DMS114 treated with DMSO at 0.1 percent for 48 hours (cell line): ENCODE data around the gene CLNS1A.
"Not testable (repeated sequence)": the region's sequence is repeated elsewhere in the genome, so short reads cannot be mapped to it uniquely, and the experiment has no call there.

ENCODE experiments used
- DNase-seq: peaks from one replicate; lab custom pipeline; 2025; ENCODE audit not compliant: unreplicated experiment; lab: John Stamatoyannopoulos, UW

The CLNS1A gene, protein sequence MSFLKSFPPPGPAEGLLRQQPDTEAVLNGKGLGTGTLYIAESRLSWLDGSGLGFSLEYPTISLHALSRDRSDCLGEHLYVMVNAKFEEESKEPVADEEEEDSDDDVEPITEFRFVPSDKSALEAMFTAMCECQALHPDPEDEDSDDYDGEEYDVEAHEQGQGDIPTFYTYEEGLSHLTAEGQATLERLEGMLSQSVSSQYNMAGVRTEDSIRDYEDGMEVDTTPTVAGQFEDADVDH

DNA sequence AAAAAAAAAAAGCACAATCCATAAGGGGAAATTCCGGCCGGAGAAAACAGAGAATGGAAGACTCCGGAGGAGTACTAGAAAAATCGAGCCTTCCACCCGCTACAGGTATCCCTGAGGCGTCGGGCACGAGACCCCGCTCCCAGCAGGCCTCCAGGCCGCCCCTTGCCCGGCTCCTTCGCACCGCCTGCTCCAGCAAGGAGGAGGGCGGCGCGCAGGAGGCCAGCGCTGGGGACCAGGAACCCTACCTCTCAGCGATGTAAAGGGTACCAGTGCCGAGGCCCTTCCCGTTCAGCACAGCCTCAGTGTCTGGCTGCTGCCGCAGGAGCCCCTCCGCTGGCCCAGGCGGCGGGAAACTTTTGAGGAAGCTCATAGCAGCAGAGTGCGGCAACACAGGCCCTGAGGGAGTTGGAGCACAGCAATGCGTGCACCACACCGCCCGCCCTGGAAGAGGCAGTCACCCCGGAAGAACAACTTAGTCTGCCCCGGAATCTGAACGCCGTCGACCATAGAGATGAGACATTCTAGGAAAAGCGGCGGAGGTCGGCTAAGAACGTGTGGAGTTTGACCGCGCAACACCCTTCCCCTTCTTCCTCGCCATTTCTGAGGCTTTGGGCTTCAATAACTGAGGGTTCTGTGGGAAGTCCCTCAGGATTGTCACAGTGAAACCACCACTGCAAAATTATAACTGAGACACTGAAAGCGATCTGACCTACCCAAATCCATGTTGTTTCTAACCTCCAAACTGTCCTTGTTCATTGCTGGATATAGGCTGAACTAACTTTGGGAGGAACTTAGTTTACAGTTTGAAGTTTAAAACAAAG lies at the start of gene CLNS1A:
Gene CLNS1A (minus strand): TSS at position 450 of the 821 bp plus-strand sequence. CDS start 80 bp downstream, at position 370.
- DNase-seq: peak; percentile 86

DNA sequence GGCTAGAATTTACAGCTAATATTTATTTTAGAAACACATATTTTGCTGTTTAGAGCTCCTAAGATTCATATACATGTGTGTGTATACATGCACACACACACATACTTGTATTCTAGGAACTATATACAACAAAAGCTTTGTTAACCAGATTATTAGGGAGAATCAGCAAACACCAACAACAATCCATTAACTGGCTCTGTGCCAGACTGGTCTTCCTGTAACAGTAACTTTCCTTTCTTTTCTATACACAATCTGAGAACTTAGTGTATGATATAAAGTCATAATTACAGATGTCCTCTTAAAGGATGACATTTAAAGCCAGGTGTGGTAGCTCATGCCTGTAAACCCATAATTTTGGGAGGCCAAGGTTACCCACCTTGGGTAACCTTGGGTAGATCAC lies 49.5 kb upstream of the CLNS1A start:
- no peak for DNase-seq

DNA sequence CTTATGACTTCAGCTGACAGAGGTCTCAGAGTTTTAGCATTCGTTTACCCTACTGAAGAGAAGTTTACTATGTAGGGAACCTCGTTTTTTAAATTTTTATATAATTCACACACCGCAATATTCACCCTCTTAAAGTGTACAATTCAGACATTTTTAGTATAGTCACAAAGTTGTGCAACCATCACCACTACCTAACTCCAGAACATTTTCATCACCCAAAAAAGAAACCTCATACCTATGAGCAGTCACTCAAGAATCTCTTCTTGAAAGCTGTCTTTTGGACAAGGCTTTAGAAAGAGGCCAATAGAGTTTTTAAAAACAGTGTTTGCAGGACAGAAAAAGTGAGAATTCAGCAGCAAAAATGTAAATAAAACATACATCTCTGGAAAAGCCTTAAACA lies 39.5 kb upstream of the CLNS1A start:
- no peak for DNase-seq

DNA sequence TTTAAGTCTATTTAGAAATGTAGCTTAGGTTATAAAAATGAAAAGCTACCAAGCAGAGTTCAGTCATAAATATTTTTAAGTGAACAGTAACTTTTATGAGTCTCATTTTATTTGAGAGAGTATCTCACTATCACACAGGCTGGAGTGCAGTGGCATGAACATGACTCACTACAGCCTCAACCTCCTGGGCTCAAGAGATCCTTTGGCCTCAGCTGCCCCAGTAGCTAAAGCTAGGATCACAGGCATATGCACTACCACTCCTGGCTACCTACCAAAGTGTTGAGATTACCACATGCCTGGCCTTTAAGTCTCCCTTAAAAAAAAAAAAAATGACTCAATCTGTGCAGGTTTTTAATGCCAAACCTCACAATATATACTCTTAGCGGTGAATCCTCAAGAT lies 34.7 kb upstream of the CLNS1A start:
- DNase-seq: no peak

DNA sequence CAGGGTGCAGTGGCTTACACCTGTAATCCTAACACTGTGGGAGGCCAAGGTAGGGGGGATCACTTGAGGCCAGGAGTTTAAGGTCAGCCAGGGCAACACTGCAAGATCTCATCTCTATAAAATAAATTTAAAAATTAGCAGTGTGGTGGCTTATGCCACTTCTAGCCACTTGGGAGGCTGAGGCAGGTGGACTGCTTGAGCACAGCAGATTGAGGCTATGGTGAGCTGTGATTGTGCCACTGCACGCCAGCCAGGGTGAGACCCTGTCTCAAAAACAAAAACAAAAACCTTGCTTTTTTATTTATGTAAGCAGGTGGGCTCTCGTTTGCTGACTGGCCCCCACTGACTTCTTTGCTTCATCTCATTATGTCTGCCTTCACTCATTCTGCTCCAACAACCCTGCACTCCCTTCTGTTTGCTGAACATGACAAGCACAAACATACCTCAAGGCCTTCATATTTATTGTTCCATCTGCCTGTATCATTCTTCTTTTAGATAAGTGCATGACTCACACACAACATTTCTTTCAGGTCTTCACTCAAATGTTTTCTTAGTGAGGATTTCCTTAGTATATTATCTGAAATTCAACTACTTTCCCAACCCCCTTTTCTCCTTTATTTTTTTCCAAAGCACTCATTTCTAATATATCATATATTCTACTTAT lies 32.4 kb upstream of the CLNS1A start:
- no peak for DNase-seq

DNA sequence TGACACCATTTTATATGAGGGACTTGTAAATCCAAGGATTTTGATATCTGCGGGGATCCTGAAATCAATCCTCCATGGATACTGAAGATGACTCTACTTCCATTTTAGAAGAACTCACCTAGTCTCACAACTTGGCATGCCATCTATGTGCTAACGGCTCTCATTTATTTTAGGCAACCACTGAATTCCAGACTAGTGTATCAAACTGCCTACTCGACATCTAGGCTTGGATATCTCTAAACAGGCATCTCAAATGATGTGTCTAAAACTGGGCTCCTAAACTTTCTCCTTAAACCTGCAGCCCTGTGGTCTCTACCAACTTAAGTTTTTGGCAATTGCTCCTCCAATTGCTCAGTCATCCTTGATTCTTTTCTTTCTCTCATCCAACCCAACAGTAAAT lies 31.2 kb upstream of the CLNS1A start:
- no peak for DNase-seq

DNA sequence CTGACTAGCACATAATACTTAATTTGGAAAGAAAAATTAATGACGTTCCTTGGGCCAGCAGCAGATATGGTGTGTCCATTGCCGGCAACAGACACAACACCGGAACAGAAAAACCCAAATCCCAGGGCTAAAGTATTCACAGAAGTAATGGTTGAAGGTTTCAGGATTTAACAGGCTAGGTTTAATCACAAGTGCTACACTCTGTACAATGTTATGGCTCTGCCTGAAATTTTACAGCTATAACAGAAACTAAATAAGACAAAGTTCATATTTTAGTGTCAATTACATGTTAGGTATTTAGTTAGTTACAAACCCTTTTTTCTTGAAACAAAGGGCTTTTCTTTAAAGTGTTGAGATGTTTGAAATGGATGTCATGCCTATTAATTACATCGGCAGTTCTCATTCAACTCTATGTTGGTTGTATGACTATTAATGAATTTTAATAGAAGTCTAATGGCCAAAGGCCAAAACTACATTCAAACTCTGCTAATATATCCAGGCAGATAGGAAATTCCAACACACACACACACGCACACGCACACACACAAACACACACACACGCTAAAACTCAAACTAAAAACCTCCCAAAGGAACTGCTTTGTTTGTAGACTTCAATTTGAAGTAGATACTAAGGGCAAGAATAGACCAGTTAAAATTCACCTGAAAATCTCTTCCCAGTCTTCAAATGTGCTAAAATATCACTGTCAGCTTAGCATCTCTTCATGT lies 27.8 kb upstream of the CLNS1A start:
- no peak for DNase-seq

DNA sequence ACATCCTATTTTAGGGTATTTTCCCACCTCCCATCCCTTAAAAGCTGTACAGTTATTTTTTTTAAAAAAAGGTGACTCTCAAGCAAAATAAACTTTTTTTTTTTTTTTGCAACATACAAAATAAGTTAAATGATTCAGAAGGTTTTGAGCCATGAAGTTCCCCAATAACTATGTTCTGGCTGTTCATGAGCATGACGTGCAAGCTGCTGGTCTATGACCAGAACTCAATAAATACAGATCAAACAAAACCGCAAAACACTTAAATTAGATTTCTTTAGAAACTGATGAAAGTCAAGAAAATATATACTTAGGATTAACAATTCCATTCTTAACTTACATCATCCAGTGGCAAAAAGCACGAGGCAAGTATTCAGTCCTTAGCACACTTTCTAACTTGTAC lies 24.1 kb upstream of the CLNS1A start:
- DNase-seq: no peak

DNA sequence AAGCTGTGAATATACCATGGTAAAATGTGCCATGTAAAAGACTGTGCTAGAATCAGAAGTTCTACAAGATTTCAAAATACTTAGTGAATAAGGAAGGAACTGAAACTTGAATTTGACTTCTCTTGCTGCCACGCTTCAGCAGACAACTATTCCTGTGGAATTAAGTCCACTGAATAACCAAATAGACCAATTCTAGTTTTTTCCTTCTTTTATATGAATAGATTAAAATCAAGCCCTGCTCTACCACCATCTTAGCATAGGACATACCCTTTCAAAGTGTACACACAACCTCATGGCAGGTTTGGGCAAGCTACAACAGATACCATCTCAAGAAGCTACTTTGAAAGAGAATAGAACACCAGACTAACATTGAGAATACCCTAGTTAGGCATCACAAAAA lies 23.4 kb upstream of the CLNS1A start:
- DNase-seq: no peak

DNA sequence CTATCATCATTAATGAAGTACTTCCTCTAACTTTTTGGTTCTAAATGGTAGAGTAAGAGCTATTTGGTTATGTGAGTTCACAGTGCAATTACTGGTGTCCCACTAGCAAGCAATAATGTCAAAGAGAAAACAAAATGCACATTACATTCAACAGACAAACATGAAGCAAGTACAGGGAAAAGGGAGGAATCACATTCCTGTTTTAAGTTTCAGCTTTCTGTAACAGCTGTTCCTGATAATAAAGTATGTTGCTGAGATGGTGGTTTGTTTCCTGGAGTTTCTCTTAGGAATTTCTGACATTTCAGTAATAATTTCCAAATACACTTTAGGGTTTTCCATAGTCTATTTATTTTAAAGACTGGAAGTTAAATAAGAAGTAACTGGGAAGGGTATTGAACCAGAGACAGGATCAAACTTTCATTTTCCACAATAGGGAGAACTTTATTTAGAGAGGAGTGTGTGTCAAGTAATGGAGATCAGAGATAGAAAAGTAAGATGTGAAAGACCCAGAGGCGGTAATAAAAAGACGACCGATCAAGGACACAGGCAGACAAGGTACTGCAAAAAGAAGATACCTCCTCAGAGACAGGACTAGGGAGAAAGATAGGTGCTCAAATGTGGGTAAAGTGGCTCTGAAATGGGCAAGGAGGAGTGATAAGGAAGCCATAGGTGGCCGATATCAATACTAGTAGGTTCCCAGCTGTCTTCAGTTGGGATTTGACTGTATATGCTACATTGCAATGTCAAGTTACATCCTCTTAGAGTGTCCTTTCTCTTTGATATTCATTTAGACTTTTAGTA lies 20.8 kb upstream of the CLNS1A start:
- DNase-seq: no peak

DNA sequence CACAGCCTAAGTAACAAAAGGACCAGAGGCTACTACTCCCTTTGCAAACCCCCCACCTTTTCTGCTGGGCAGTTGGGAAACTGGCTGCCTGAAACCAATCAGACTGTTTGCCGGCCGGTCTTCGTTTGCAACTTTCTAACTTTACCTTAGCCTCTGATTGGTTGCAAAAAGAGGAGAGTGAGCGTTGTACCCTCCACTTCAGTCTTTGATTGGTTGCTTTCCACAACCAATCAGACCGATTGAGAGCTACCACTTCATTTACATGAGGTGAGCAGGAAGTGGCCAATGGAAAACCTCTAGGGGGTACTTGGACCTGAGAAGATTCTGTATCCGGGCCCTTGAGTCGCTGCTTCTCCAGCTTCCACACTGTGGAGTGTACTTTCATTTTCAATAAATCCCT lies 18.8 kb upstream of the CLNS1A start:
- no peak for DNase-seq

DNA sequence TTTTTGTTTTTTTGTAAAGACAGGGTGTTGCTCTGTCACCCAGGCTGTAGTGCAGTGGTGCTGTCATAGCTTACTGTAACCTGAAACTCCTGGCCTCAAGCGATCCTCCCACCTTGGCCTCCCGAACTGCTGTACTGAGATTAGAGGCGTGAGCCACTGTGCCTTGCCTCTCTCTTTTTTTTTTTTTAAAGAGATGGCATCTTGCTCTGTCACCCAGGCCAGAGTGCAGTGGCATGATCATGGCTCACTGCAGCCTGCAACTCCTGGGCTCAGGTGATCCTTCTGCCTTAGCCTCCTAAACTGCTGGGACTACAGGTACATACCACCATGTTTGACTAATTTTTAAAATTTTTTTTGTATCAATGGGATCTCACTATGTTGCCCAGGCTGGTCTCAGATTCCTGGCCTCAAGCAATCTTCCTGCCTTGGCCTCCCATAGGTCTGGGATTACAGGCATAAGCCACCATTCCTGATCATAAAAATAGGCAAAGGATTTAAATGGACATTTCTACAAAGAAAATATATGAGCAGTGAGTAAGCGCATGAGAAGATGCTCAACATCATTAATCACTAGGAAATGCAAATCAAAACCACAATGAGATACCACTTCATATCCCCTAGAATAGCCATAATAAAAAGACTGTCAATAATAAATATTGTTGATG lies 17.3 kb upstream of the CLNS1A start:
- no peak for DNase-seq

DNA sequence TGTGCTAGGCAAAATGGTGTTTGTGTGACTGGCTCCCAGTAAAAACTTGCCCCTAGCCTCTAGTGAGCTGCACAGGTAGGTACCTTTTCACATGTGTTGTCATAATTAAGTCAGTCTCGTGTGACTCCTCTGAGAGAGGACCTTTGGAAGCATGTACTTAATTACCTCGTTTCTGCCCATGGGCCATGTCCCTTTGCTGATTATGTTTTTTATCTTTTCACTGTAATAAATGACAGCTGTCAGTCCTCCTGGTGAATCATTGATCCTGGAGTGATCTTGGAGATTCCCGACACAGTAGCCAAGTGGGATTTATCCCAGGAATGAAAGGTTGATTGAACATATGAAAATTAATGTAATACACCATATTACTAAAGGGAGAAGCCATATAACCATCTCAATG lies 12.5 kb upstream of the CLNS1A start:
- DNase-seq: no peak

DNA sequence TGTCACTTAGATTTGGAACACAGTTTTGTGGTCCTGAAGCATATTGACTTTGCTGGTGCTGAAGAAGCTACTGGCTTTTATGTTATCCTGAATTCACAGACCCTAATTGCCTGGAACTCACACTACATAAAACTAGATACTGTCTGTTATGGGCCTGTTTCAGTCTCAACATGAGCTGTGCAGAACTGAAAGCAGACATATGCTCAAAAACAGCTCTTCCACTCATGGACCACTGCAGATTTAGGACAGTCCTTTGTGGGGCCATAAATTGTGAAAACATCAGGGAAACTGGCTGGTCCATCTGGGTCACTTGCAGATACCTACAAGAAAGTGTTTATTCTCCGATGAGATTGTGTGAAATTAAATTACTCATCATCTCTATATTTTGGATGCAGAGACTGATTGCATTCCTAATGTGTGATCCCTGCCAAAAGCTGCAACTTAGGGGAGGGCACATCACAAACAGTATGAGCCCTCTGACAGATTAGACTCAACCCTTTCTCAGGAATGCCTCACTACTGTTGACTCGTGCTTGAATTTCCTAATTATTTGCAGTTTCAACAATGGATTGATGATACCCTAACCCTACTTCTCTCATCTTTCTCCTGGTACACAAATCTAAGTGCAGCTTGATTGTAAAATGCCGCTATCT lies 10.2 kb upstream of the CLNS1A start:
- DNase-seq: no peak

DNA sequence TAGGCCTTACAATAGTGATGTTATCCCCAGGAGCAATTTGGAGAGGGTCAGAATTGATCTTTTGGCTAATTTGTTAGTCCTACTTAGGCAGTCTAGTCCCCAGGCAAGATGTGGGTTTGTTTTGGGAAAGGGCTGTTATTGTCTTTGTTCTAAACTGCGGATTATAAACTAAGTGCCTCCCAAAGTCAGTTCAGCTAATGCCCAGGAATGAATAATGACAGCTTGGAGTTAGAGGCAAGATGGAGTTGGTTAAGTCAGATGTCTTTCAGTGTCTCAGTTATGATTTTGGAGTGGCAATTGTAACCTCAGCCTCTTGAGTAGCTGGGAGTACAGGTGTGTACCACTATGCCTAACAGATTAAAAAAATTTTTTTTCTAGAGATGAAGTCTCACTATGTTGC lies 7.3 kb upstream of the CLNS1A start:
- no peak for DNase-seq

DNA sequence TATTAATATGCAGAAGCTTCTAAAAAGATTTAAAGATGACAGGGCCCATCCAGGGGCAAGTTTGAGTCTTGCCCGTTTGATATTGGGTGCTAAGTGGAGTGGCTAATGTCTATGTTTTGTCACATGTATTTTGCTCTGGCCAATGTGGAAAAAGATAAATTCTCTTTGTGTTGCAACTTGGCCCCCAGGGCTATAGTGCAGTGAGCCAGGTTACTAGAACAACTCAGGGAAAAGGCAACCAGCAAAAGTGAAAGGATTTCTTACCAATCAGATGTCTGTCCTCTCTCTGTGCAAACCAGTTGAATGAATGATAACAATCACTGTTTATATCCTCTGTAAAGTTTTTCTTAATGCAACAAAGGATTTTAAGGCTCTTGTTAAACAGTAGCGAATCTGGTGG lies 4.6 kb upstream of the CLNS1A start:
- no peak for DNase-seq

DNA sequence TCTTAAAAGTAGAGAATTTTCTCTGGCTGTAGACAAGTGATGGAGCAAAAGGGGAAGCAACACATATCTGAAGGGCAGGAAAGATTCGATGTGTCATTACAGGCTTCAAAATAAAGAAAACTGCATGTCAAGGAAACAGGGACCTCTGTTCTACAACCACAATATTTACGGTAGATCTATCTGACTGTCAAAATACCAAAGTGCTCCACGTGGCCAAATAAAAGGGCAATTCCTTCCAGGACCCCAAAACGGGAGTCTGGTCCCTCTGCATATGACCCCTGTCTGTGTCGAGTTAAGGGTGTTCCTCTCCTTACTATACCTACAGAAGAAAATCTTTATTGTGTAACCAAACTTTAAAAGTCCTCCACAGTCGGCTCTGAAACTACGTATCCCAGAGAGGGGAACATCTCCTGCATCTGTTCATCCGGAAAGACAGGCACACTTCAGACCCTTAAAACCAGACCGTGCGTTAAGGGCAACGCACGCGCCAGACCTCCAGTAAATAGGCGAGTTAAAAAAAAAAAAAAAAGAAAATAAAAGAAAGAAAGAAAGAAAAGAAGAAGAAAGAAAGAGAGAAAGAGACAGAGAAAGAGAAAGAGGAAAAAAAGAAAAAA lies 756 bp downstream of the CLNS1A start:
- DNase-seq: no peak

DNA sequence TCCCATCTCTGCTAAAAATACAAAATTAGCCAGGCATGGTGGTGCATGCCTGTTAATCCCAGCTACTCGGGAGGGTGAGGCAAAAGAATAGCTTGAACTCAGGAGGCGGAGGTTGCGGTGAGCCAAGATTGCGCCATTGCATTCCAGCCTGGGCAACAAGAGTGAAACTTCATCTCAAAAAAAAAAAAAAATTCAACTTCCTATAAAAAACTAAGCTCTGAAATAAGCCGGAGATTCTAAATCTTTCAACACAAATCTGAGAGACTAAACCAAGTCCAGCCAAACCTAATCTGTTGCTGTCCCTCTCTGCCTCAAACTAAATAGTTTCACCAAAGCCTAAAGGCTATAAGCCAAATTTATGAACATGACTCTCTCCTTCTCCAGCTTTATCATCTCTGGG lies 3.7 kb downstream of the CLNS1A start:
- not testable (repeated sequence) for DNase-seq

DNA sequence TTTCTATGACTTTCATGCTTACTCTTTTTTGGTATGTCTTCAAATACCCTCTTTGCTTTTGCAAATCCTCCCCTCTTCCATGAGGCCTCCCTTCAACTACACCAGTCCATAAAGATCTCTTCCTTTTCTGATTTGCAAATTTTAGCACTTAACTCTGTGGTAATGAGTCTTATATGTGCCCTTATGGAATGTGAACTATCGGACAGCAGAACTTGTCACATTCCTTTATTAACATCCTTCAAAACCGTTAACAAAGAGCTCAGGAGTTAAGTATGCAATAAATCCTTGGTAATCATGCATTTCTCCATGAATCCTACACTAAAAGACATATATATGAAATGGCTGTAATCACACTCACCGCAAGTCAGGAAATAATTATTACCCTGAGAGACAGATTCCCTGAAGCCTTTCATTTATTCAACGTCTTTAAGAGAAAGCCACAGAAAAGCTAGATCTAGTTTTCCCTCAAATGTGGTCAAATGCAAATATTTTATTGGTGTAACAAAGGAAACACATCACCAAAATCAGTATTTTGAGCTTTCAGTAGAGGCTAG lies 7.4 kb downstream of the CLNS1A start:
- DNase-seq: no peak
